Measurements from ENCODE around the gene ABHD17C.
"Not testable (repeated sequence)": the region's sequence is repeated elsewhere in the genome, so short reads cannot be mapped to it uniquely, and the experiment has no call there.

GRCh38 chr15:80647424-80647823, 47.7 kb upstream of the ABHD17C start:
- TF ChIP-seq CTCF (conservative IDR thresholded peaks at IDR 0.05; ENCODE audit: low read depth, low read length); EZH2phosphoT487 (IDR thresholded peaks at IDR 0.05; ENCODE audit: borderline replicate concordance, low read length): not testable (repeated sequence)

All from PC-3 (cell line).